MM.1S (cell line): ENCODE results near the gene GOLGA7B.

Experiments used
- DNase-seq: peaks from one replicate; pipeline ENCODE4 v3.0.0-alpha.2; 2015
- H2AFZ ChIP-seq: fragments of 300-600 bp; sonication (generic); 2 replicates; pipeline ENCODE4 v1.6.0; 2016; ENCODE audit warnings: antibody characterized with exemption, low read length
- H3F3A ChIP-seq: fragments of 300-600 bp; sonication (generic); 2 replicates; pipeline ENCODE4 v1.6.1; 2016; ENCODE audit warnings: mild to moderate bottlenecking, antibody characterized with exemption, low read length, moderate library complexity, mixed read lengths; ENCODE audit not compliant: insufficient read depth
- H3K27ac ChIP-seq: fragments of 300-600 bp; sonication (generic); 2 replicates; pipeline ENCODE4 v1.5.1; 2016; ENCODE audit warnings: mild to moderate bottlenecking, low read length
- H3K27me3 ChIP-seq: fragments of 300-600 bp; sonication (generic); replicated peaks from 2 replicates; pipeline ENCODE4 v1.6.0; 2016; ENCODE audit warnings: low read length; ENCODE audit not compliant: insufficient read depth
- H3K36me3 ChIP-seq: fragments of 300-600 bp; sonication (generic); replicated peaks from 2 replicates; pipeline ENCODE4 v1.6.1; 2016; ENCODE audit warnings: mild to moderate bottlenecking, low read length, mixed read lengths; ENCODE audit not compliant: insufficient read depth
- H3K4me1 ChIP-seq: fragments of 300-600 bp; sonication (generic); 2 replicates; pipeline ENCODE4 v1.6.1; 2016; ENCODE audit warnings: low read length, mixed read lengths
- H3K4me2 ChIP-seq: fragments of 300-600 bp; sonication (generic); 2 replicates; pipeline ENCODE4 v1.6.0; 2016; ENCODE audit warnings: low read depth, low read length
- H3K4me3 ChIP-seq: fragments of 300-600 bp; sonication (generic); 2 replicates; pipeline ENCODE4 v1.5.1; 2016; ENCODE audit warnings: low read length, mixed read lengths
- H3K79me2 ChIP-seq: fragments of 300-600 bp; sonication (generic); 2 replicates; pipeline ENCODE4 v1.6.1; 2016; ENCODE audit warnings: mixed run types, low read length, mixed read lengths
- H3K9ac ChIP-seq: fragments of 300-600 bp; sonication (generic); 2 replicates; pipeline ENCODE4 v1.6.1; 2016; ENCODE audit warnings: low read length, mixed read lengths
- H3K9me2 ChIP-seq: fragments of 300-600 bp; sonication (generic); replicated peaks from 2 replicates; pipeline ENCODE4 v1.6.1; 2016; ENCODE audit warnings: mild to moderate bottlenecking, low read length, mixed read lengths; ENCODE audit not compliant: insufficient read depth
- H3K9me3 ChIP-seq: fragments of 300-600 bp; sonication (generic); replicated peaks from 2 replicates; pipeline ENCODE4 v1.6.1; 2016; ENCODE audit warnings: mild to moderate bottlenecking, low read length, mixed read lengths; ENCODE audit not compliant: insufficient read depth
- H4K20me1 ChIP-seq: fragments of 300-600 bp; sonication (generic); 2 replicates; pipeline ENCODE4 v1.6.1; 2016; ENCODE audit warnings: mild to moderate bottlenecking, low read length, moderate library complexity, mixed read lengths; ENCODE audit not compliant: insufficient read depth
- EZH2 ChIP-seq: fragments of 300-600 bp; sonication (generic); optimal IDR thresholded peaks from 2 replicates; pipeline ENCODE3; 2017; ENCODE audit warnings: low read depth, mild to moderate bottlenecking, antibody characterized with exemption, low read length, mixed read lengths
- EZH2phosphoT487 ChIP-seq: fragments of 300-600 bp; sonication (generic); IDR thresholded peaks from 2 replicates; pipeline ENCODE4 v1.6.1; 2018; ENCODE audit warnings: antibody characterized with exemption, low read length
- TF ChIP-seq, protein P1 (sequence below): fragments of 300-600 bp; sonication (generic); IDR thresholded peaks from 2 replicates; pipeline ENCODE4 v1.5.1; 2016; ENCODE audit warnings: antibody characterized with exemption, low read length, mixed read lengths

GOLGA7B gene

DNA sequence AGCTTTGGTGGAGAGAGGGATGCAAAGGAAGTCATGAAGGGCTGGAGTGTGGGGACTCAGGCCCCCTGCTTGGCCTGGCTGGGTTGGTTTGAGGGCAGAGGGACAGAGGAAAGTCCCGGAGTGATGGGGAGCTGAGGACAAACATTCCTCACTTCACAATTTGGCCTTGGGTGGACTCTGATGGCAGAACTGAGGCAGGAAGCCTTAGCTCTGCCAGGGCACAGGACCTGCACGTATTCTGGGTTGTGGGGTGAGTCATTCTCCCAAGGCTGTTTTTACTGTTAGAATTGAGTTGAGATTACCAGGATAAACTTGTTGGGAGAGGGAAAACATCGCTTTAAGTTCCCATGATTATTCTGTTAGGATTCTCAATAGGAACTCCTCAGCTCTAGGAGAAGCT, 2.6 kb downstream of the GOLGA7B start:
- Histone ChIP-seq H4K20me1 (no peaks in the 10 kb centered on the region), H3K79me2 (no peaks in the 10 kb centered on the region), H3K27ac (no peak overlapping the region), H3K4me2 (no peak overlapping the region), H3K9ac (no peak overlapping the region), H3K27me3 (peaks cover 31% of the 10 kb centered on the region), H3K36me3 (no peaks in the 10 kb centered on the region), H3K4me3 (no peak overlapping the region), H3F3A (no peaks in the 10 kb centered on the region), H2AFZ (no peak overlapping the region), H3K4me1 (no peaks in the 10 kb centered on the region), H3K9me3 (no peaks in the 10 kb centered on the region), H3K9me2 (no peaks in the 10 kb centered on the region)
- no peak for DNase-seq
- TF ChIP-seq, protein P1, sequence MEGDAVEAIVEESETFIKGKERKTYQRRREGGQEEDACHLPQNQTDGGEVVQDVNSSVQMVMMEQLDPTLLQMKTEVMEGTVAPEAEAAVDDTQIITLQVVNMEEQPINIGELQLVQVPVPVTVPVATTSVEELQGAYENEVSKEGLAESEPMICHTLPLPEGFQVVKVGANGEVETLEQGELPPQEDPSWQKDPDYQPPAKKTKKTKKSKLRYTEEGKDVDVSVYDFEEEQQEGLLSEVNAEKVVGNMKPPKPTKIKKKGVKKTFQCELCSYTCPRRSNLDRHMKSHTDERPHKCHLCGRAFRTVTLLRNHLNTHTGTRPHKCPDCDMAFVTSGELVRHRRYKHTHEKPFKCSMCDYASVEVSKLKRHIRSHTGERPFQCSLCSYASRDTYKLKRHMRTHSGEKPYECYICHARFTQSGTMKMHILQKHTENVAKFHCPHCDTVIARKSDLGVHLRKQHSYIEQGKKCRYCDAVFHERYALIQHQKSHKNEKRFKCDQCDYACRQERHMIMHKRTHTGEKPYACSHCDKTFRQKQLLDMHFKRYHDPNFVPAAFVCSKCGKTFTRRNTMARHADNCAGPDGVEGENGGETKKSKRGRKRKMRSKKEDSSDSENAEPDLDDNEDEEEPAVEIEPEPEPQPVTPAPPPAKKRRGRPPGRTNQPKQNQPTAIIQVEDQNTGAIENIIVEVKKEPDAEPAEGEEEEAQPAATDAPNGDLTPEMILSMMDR, result no peak
- no peak for TF ChIP-seq EZH2phosphoT487
- TF ChIP-seq EZH2, result no peak

DNA sequence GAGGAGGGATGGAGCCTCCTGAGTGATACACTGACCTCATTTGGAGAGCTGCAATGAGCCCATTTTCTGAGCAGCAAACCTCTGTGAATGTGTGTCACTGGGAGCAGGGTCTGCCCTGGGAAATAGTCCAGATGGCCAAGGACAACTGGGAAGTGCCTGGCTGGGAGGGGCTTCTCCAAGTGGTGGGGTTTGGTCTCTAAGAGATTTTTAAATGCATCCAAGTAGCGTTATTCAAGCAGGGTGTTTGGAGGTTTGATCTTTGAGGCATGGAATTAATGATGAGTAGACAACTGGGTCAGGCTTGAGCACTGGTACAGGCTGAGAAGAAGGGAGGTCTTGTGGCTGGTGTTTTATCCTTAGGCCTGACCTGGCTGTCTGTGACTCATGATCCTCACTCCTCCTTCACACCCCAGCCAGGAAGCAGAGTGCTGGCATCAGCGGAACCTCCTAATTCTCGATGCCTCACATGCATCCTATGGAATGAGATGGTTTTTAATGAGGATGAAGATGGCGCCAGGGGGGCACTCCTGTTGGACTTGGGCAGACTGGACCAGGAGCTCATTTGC, 3.3 kb downstream of the GOLGA7B start:
- DNase-seq, result no peak
- no peaks in the 10 kb centered on the region for H4K20me1 ChIP-seq
- H2AFZ ChIP-seq, result no peak overlapping the region
- no peak overlapping the region for H3K4me2 ChIP-seq
- H3K27me3 ChIP-seq, result peaks cover 30% of the 10 kb centered on the region
- H3K79me2 ChIP-seq, result no peaks in the 10 kb centered on the region
- no peaks in the 10 kb centered on the region for H3K9me3 ChIP-seq
- H3F3A ChIP-seq, result no peaks in the 10 kb centered on the region
- H3K4me3 ChIP-seq, result no peak overlapping the region
- H3K36me3 ChIP-seq, result no peaks in the 10 kb centered on the region
- H3K27ac ChIP-seq, result no peak overlapping the region
- H3K4me1 ChIP-seq, result no peaks in the 10 kb centered on the region
- H3K9ac ChIP-seq, result no peak overlapping the region
- no peaks in the 10 kb centered on the region for H3K9me2 ChIP-seq
- no peak for TF ChIP-seq EZH2
- TF ChIP-seq, protein P1, result no peak
- no peak for TF ChIP-seq EZH2phosphoT487

DNA sequence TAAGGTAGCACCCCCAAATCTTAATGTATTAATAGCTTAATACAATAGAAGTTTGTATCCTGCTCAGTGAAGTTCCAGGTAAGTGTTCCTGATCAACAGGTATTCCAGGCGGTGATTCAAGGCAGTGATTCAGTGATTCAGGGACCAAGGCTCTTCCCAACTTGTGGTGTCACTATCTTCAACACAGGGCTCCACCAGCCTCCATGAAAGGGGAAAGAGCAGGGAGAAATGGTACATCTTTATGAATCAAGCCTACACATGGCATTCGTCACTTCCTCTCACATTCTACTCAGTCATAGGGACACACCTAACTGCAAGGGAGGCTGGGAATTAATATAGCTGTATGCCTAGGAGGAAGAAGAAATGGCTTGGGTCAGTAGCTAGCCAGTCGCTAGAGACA, 5.1 kb downstream of the GOLGA7B start:
- H3K9me3 ChIP-seq, result no peaks in the 10 kb centered on the region

More for the DNA sequence above, 5.1 kb downstream of the GOLGA7B start:
- no peak overlapping the region for H3K9ac ChIP-seq
- H3F3A ChIP-seq, result no peaks in the 10 kb centered on the region
- TF ChIP-seq, protein P1, result no peak
- no peak for TF ChIP-seq EZH2
- TF ChIP-seq EZH2phosphoT487, result no peak
- H3K4me2 ChIP-seq, result no peak overlapping the region
- H2AFZ ChIP-seq, result no peak overlapping the region
- H3K27me3 ChIP-seq, result peaks cover 19% of the 10 kb centered on the region
- no peaks in the 10 kb centered on the region for H3K9me2 ChIP-seq
- DNase-seq, result no peak
- H3K79me2 ChIP-seq, result no peaks in the 10 kb centered on the region
- no peaks in the 10 kb centered on the region for H3K36me3 ChIP-seq
- no peaks in the 10 kb centered on the region for H3K4me1 ChIP-seq
- no peak overlapping the region for H3K4me3 ChIP-seq
- no peaks in the 10 kb centered on the region for H4K20me1 ChIP-seq
- H3K27ac ChIP-seq, result no peak overlapping the region
